Stimulated activated CD8-positive, alpha-beta memory T cell treated with anti-CD3 and anti-CD28 coated beads, Interleukin-12 subunit alpha, Interleukin-12 subunit beta, amount 100 ng/mL, for 24 hours (primary cell): ENCODE results near the gene RNF114.
"Not testable (repeated sequence)": the region's sequence is repeated elsewhere in the genome, so short reads cannot be mapped to it uniquely, and the experiment has no call there.

Source experiments
- DNase-seq: peaks from one replicate; pipeline ENCODE4 v3.0.0-alpha.2; 2020; ENCODE audit errors: extremely low read depth

Gene RNF114

DNA sequence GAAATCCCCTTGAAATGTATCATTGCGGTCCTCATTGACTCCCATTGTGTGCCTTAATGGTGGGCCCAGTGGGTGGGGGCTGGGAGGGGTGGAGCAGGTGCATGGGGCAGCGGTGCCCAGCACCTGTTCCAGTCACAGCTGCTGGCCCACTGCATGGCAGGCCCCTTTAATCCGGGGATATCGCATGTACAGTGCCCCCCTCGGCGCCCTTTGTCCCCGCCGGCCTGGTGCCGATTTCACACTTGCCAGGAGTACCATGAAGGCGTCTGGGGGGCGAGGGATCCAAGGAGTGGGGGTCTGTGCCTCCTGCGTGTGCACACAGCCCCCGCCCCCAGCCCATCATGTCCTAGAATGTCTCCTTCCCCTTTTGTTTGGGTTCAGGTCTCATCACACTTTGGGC, 49.4 kb downstream of the RNF114 start:
- no peak for DNase-seq

DNA sequence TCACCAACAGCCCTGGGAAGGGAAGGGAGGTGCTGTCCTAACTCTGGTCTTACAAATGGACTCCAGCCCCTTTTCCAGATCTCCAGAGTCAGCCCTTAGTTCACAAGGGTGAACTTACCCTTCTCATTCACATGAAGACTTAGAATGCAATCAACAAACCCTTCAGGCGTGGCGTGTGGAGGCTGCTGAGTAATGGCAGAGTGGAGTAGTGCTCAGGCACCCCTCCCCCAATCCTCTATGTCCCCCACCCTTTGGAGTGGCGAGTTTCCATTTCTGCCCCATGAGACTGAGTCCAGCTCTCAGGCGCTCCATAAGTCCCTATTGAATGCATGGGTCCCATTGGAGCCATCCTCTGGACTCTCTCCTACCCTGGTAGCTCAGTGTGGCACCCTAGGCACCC, 49.9 kb downstream of the RNF114 start:
- DNase-seq: no peak

DNA sequence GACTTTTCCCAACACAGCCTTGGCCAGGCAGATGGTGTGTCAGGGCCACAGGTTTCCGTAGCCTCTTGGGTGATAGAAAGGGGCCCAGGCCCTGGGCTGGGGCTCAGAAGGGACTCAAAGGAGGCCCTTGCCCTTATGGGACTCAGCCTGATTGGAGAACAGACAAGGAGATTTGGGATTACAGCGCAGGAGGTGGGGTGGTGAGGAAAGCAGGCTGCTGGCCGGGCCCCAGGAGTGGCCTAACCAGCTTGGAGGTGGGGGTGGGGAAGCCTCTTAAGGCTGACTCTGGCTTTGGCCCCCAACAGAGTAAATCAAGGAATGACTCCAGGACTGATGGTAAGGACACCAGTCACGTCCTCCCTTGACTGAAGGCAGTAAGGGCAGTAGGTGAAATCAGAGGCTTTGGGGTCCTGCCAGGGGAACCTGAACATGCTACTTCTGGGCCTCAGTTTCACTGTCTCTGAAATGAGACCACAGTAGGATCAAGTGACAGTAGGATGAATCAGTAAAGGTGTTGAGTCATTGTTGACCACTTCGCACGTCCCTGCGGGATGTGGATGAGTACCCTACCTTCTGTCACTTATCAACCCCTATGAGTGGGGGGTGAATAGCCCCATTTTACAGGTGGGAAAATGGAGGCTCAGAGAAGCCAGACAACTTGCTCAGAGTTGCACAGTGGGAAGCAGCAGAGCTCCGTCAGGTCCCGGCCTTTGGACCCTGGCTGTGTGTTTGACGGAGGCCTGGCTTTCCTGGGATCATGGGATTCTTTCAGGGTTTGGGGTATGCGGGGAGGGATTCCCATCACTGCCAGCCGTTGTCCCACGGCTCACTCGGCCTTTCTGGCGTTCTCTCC, 51.0 kb downstream of the RNF114 start:
- DNase-seq: no peak

DNA sequence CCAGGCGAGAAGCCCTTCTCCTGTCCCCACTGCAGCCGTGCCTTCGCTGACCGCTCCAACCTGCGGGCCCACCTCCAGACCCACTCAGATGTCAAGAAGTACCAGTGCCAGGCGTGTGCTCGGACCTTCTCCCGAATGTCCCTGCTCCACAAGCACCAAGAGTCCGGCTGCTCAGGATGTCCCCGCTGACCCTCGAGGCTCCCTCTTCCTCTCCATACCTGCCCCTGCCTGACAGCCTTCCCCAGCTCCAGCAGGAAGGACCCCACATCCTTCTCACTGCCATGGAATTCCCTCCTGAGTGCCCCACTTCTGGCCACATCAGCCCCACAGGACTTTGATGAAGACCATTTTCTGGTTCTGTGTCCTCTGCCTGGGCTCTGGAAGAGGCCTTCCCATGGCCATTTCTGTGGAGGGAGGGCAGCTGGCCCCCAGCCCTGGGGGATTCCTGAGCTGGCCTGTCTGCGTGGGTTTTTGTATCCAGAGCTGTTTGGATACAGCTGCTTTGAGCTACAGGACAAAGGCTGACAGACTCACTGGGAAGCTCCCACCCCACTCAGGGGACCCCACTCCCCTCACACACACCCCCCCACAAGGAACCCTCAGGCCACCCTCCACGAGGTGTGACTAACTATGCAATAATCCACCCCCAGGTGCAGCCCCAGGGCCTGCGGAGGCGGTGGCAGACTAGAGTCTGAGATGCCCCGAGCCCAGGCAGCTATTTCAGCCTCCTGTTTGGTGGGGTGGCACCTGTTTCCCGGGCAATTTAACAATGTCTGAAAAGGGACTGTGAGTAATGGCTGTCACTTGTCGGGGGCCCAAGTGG, 51.9 kb downstream of the RNF114 start:
- DNase-seq: no peak

DNA sequence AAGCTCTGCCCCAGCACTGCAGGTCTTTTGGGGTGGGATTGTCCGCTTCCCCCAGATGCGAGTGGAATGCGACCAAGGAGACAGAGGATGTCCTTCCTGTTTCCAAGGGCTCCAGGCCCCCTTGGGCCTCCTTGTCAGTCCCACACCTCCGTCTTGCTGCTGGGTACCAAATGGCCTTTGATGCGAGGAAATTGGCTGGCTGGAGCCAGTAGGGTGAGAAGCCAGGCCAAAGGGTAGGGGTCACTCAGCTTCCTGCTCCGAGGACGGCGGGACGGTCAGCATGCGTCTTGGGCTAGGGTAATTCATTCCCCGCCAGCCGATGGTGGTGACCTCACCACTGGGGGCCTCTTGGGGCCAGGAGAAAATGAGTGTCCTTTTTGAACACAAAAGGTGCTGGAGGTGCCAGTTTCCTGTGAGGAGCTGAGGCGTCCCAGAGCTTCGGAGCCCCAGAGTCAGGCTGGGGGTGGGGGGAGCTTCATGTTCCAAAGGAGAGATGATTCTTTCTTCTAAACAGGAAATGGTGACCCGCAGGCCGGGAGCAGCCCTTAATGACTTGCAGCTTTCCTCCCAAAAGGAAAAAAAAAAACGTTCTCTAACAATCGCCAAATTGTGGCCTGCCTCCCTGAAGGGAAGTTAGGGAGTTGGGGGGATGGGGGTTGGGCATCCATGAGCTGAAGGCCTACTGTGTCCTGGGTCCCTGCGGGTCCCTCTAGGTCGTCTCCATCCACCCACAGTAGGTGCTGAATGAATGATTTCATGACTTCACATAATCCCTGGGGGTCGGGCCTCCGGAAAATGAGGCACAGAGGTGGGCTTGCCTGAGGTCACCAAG, 53.3 kb downstream of the RNF114 start:
- no peak for DNase-seq

DNA sequence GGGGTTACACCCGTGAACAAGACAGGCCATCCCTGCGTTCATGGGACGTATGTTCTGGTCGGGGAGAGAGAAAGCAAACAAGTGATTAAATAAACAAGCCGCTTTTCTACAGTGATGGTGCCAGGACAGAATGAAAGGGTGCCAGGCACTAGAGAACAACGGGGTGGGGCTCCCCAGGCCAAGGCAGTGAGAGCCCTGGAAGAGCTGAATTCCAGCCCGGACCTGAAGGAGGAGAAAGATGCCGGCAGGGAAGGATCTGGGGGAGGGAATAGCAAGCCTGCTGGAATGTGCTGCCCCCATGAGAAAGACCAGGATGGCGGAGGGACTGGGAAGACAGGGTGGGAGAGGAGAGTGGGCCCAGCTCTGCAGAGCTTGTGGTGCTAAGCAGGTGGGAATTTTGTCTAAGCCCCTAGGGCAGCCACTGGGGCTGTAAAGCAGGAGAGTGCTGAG, 54.1 kb downstream of the RNF114 start:
- no peak for DNase-seq

DNA sequence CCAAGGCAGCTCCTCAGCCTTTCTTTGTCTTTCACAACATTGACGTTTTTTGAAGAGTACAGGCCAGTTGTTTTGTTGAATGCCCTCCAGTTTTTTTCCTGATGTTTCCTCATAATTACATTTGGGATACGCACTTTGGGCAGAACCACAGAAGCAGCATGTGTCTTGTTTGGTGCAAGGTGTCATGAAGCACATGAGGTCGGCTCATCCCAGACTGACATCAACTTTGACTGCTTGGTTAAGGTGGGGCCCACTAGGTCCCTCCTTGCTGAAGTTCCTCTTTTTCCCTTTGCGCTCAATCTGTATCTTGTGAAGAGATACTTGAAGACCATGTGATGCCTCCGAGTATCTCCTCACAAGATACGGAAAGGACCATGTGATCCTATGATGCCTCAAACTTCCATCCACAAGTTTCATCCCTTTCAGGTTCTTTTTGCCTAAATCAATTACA, 57.1 kb downstream of the RNF114 start:
- DNase-seq: no peak

DNA sequence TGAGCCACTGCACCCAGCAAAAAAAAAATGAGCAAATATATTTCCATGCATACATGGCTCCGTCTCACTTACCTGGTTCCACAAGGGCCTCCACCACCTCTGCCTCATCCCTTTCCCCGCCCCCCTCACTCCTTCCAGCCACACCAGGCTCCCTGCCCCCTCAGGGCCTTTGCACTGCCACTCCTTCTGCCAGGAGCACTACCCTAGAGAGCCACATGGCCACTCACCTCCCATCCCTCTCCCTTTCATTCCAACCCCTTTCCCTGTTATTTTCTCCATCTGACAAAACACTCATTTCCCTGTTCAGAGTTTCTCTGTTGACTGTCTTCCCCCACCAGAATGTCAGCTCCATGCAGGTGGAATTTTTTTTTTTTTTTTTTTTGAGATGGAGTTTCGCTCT, 59.4 kb downstream of the RNF114 start:
- DNase-seq: no peak

DNA sequence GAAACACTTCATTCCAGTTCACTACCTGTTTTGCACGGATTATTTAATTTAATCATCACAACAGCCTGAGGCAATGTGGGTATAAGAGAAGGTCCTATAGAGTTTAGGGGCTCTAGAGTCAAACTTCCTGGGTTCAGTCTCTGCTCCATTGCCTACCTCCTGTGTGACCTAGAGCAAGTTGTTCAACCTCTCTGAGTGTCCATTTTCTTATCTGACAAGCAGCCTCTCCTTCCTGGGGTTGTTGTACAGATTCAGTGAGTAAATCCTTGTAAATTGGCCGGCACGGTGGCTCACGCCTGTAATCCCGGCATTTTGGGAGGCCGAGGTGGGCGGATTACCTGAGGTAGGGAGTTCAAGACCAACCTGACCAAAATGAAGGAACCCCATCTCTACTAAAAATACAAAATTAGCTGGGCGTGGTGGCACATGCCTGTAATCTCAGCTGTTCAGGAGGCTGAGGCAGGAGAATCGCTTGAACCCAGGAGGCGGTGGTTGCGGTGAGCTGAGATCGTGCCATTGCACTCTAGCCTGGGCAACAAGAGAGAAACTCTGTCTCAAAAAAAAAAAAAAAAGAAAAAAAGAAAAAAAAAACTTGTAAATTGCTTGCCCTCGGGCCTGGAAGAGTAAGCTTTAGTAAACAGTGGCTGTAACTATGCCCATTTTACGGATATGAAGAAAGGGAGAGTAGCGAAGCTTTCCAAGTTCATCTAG, 62.4 kb downstream of the RNF114 start:
- not testable (repeated sequence) for DNase-seq

DNA sequence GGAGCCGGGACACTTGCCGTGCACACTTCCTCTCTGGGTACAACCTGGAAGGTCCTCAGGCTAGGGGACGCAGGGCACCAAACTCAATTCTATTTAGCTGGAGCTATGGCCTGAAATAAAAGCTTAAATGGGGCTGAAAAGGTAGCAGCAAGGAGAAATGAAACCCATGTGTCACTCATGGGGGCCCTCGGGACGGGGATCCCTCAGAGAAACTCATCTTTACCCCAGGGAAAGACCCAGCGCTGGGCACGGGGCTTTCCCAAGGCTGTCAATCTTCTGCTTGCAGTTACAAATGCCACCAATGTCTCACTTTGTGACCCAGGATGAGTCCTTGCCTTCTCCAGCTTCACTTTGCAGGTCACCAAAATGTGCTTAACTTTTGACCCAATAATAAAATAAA, 63.1 kb downstream of the RNF114 start:
- peak; percentile 12 for DNase-seq

DNA sequence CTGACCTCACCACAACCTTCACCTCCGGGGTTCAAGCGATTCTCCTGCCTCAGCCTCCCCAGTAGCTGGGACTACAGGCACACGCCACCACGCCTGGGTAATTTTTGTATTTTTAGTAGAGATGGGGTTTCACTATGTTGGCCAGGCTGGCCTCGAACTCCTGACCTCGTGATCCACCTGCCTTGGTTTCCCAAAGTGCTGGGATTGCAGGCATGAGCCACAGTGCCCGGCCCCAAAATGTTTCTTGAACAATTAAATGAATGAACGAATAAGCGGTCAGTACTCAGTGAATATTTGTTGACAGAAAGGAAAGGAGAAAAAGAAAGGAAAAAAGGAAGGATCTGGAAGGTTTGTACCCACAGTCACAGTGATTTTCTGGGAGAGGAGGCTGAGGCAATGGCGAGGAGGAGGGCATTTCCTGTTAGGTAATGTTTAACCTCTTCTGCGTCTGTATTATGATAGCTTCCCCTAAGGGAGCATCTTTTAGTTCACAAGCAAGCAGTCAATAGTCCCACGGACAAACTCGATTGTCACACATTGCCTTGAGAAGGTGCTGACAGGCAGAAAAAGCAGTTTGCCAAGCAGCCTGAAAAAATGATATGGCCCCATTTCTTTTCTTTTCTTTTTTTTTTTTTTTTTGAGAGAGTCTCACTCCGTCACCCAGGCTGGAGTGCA, 64.5 kb downstream of the RNF114 start:
- not testable (repeated sequence) for DNase-seq

DNA sequence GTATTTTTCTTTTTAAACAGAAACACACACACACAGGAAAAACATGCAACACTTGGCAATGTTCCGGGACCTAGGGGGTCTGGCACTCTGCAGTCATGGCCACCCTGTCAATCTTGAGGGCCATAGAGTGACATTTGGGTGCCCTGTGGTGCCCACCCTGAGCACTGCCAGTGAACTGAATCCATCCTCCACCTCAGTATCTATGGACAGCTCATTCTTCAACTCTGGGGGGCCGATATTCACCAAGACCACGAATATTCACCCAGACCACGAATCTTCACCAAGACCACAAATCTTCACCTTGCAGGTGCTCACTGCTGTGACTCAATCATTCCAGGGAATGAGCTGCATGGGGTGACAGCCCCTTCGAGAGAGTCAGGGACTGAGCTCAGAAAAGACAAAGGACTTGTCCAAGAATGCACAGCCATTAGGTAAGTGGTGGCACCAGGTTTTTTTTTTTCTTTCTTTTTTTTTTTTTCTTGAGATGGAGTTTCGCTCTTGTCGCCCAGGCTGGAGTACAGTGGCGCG, 65.7 kb downstream of the RNF114 start:
- DNase-seq: no peak

DNA sequence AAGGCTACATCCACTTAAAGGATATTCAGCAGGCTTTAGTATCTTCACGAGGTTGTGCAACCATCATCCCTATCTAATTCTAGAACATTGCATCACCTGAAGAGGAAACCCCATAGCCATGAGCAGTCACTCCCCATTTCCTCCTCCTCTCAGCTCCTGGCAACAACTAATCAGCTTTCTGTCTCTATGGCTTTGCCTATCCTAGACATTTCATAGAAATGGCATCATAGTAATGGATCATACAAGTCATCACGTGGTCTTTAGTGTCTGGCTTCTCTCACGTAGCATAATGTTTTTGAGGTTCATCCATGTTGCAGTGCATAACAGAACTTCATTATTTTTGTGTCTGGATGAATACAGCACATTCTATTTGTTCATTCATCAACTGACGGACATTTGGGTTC, 67.1 kb downstream of the RNF114 start:
- no peak for DNase-seq
